ENCODE measurements around the gene NMUR1.
"Not testable (repeated sequence)": the region's sequence is repeated elsewhere in the genome, so short reads cannot be mapped to it uniquely, and the experiment has no call there.

- TF ChIP-seq, protein P1, sequence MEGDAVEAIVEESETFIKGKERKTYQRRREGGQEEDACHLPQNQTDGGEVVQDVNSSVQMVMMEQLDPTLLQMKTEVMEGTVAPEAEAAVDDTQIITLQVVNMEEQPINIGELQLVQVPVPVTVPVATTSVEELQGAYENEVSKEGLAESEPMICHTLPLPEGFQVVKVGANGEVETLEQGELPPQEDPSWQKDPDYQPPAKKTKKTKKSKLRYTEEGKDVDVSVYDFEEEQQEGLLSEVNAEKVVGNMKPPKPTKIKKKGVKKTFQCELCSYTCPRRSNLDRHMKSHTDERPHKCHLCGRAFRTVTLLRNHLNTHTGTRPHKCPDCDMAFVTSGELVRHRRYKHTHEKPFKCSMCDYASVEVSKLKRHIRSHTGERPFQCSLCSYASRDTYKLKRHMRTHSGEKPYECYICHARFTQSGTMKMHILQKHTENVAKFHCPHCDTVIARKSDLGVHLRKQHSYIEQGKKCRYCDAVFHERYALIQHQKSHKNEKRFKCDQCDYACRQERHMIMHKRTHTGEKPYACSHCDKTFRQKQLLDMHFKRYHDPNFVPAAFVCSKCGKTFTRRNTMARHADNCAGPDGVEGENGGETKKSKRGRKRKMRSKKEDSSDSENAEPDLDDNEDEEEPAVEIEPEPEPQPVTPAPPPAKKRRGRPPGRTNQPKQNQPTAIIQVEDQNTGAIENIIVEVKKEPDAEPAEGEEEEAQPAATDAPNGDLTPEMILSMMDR (IDR thresholded peaks at IDR 0.05): not testable (repeated sequence)
- not testable (repeated sequence) for TF ChIP-seq ZFX (IDR thresholded peaks at IDR 0.05; ENCODE audit: borderline replicate concordance)
These were observed 26.3 kb upstream of the NMUR1 start for GRCh38 chr2:231556496-231556895.
